ENCODE results near the gene CRYGS.

The CRYGS gene

GRCh38 chr3:186497608-186498007 lies 46.6 kb downstream of the CRYGS start:
- H3K27ac ChIP-seq: no peak overlapping the region
- no peak for TF ChIP-seq ZFX (IDR thresholded peaks at IDR 0.05; ENCODE audit: borderline replicate concordance)
- no peak for TF ChIP-seq CTCF (IDR thresholded peaks at IDR 0.05)

GRCh38 chr3:186496635-186497034 lies 47.5 kb downstream of the CRYGS start:
- no peak for TF ChIP-seq CTCF (IDR thresholded peaks at IDR 0.05)
- no peak overlapping the region for H3K27ac ChIP-seq

GRCh38 chr3:186496016-186496415 lies 48.2 kb downstream of the CRYGS start:
- H3K27ac ChIP-seq: no peak overlapping the region
- TF ChIP-seq CTCF (IDR thresholded peaks at IDR 0.05) (no peak), ZFX (IDR thresholded peaks at IDR 0.05; ENCODE audit: borderline replicate concordance) (no peak)

GRCh38 chr3:186493525-186494255 lies 50.5 kb downstream of the CRYGS start:
- TF ChIP-seq CTCF (IDR thresholded peaks at IDR 0.05): no peak
- no peak for TF ChIP-seq ZFX (IDR thresholded peaks at IDR 0.05; ENCODE audit: borderline replicate concordance)
- no peak overlapping the region for H3K27ac ChIP-seq

GRCh38 chr3:186492385-186492984 lies 51.7 kb downstream of the CRYGS start:
- no peak overlapping the region for H3K27ac ChIP-seq
- no peak for TF ChIP-seq ZFX (IDR thresholded peaks at IDR 0.05; ENCODE audit: borderline replicate concordance)
- TF ChIP-seq CTCF (IDR thresholded peaks at IDR 0.05): no peak

- H3K27ac ChIP-seq: no peak overlapping the region
- TF ChIP-seq ZFX (IDR thresholded peaks at IDR 0.05; ENCODE audit: borderline replicate concordance) (no peak), CTCF (IDR thresholded peaks at IDR 0.05) (no peak)
Measured at GRCh38 chr3:186489507-186489906, 54.7 kb downstream of the CRYGS start.
